GM12875 (cell line): ENCODE measurements around the gene NET1.

Source experiments
- H3K4me3 ChIP-seq: one replicate; pipeline ENCODE4 v1.5.1; 2011; ENCODE audit warnings: low read depth, low read length, control low read depth
- CTCF ChIP-seq: IDR thresholded peaks from 2 replicates; pipeline ENCODE4 v1.5.1; 2011; ENCODE audit warnings: low read depth, mild to moderate bottlenecking, control low read depth, inconsistent platforms, low read length, moderate library complexity, borderline replicate concordance; ENCODE audit not compliant: insufficient read depth

The NET1 gene

GRCh38 chr10:5416981-5417380 is 4.6 kb downstream of the NET1 start:
- no peak for TF ChIP-seq CTCF
- H3K4me3 ChIP-seq: no peak overlapping the region

GRCh38 chr10:5418584-5418983 is 6.2 kb downstream of the NET1 start:
- TF ChIP-seq CTCF: no peak
- H3K4me3 ChIP-seq: no peak overlapping the region

- no peak overlapping the region for H3K4me3 ChIP-seq
- TF ChIP-seq CTCF: no peak
These were observed 7.2 kb downstream of the NET1 start for GRCh38 chr10:5419466-5420094.

GRCh38 chr10:5423771-5424170 is 11.4 kb downstream of the NET1 start:
- TF ChIP-seq CTCF: no peak
- H3K4me3 ChIP-seq: no peak overlapping the region

GRCh38 chr10:5424751-5425150 is 12.4 kb downstream of the NET1 start:
- TF ChIP-seq CTCF: no peak
- no peak overlapping the region for H3K4me3 ChIP-seq

GRCh38 chr10:5428133-5428532 is 15.8 kb downstream of the NET1 start:
- no peak overlapping the region for H3K4me3 ChIP-seq
- TF ChIP-seq CTCF: no peak

GRCh38 chr10:5433182-5433581 is 20.8 kb downstream of the NET1 start:
- no peak for TF ChIP-seq CTCF
- no peak overlapping the region for H3K4me3 ChIP-seq
